Suprapubic skin (tissue), 4 donors: ENCODE data around the gene PXYLP1. TPM values are rescaled to one million over a fixed set of nuclear protein-coding genes. Genes with fewer than 3 reads are reported as not detected.
A peak's percentile ranks its signal among the peaks of the same experiment; 100 is the strongest.

Experiments
- DNase-seq, 2 donors: peaks; one replicate each; pipeline ENCODE4 v3.0.0-alpha.2; 2019; ENCODE audit warnings: low spot score in 2 of 2
- H3K27ac ChIP-seq: fragments of 200-600 bp; sonication (generic); one replicate; pipeline ENCODE4 v1.5.1; 2019
- H3K27me3 ChIP-seq: fragments of 200-600 bp; sonication (generic); one replicate; pipeline ENCODE4 v1.5.1; 2019
- H3K36me3 ChIP-seq: fragments of 200-600 bp; sonication (generic); one replicate; pipeline ENCODE4 v1.5.1; 2019
- H3K4me1 ChIP-seq: fragments of 200-600 bp; sonication (generic); one replicate; pipeline ENCODE4 v1.5.1; 2019
- H3K4me3 ChIP-seq: fragments of 200-600 bp; sonication (generic); one replicate; pipeline ENCODE4 v1.5.1; 2019; ENCODE audit warnings: mild to moderate bottlenecking
- H3K9me3 ChIP-seq: fragments of 200-600 bp; sonication (generic); one replicate; pipeline ENCODE4 v1.5.1; 2019
- CTCF ChIP-seq, 2 donors: fragments of 200-600 bp in 1 of 2; fragments of 450-650 bp in 1 of 2; sonication (generic) in 1 of 2; IDR thresholded peaks; one replicate each; pipeline ENCODE4 v1.5.1; 2016 to 2019; ENCODE audit warnings: antibody characterized with exemption in 2 of 2, mild to moderate bottlenecking in 1 of 2, moderate library complexity in 1 of 2
- EP300 ChIP-seq: sonication (generic); formaldehyde crosslinking; IDR thresholded peaks from one replicate; pipeline ENCODE4 v1.6.1; 2017; ENCODE audit warnings: antibody characterized with exemption
- POLR2A ChIP-seq, 2 donors: fragments of 450-650 bp; IDR thresholded peaks; one replicate each; pipeline ENCODE4 v1.6.1; 2017; ENCODE audit warnings: antibody characterized with exemption in 2 of 2, mild to moderate bottlenecking in 2 of 2, moderate library complexity in 2 of 2
- POLR2AphosphoS5 ChIP-seq, 3 donors: sonication (generic); formaldehyde crosslinking; IDR thresholded peaks; one replicate each; pipeline ENCODE4 v1.6.1; 2017; ENCODE audit warnings: antibody characterized with exemption in 3 of 3
- WGBS: methylation state at CpG from one replicate; pipeline ENCODE4 v1.1.5; 2018; 5-methylcytosine and 5-hydroxymethylcytosine counted together
- total RNA-seq, 4 donors: library from RNA; depleted of rRNA; stranded (reverse); fragments of >200 nt; gene quantifications; one replicate each; pipeline ENCODE4 v1.1.0, GENCODE V29; 2016

The PXYLP1 gene
- total RNA-seq, 4 donors from 2014 or later, result 6.7 to 11.8 (median 9.5) TPM

- H3K36me3 ChIP-seq, result no peaks in the 10 kb centered on the region
- no peak for TF ChIP-seq POLR2A (IDR thresholded peaks at IDR 0.05)
- no peak for TF ChIP-seq CTCF (IDR thresholded peaks at IDR 0.05)
- no peak for DNase-seq
Measured at GRCh38 chr3:141307351-141308059, 75.9 kb downstream of the PXYLP1 start.

DNA sequence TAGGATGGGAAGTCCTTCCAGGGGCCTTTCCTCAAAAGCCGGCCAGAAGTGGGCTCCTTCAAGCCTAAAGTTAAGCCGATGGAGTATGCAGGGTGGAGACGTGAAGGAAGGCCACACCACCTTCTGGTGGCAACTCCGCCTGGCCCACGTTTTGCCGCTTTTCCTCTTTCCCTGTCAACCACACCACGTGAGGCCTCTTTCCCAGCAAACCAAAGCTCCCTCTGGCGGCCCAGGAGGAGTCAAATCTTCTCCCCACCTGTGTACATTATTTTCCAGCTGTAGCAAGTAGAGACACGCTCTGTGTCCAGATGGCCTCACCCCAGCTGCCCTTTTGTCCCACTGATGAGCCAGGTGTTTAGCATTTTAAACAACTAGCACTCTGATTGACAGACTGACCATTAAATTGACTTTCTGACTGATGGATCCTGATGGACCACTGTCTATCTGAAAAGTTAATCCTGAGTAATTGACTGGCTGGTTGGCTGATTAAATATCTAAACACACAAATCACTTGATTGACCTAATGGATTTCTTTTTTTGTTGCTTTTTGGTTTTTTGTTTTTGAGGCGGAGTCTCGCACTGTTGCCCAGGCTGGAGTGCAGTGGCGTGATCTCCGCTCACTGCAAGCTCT, 77.1 kb downstream of the PXYLP1 start:
- WGBS, result 47% methylated on average over 13 of the region's 13 CpGs
- Histone ChIP-seq H3K27me3 (no peaks in the 10 kb centered on the region), H3K4me3 (no peak overlapping the region), H3K36me3 (no peaks in the 10 kb centered on the region), H3K4me1 (peaks cover 21% of the 10 kb centered on the region), H3K27ac (no peak overlapping the region), H3K9me3 (no peaks in the 10 kb centered on the region)
- DNase-seq, result no peak
- TF ChIP-seq CTCF (IDR thresholded peaks at IDR 0.05), result peak in 1 of 2 donors; percentile 36
- TF ChIP-seq EP300, result no peak

More at GRCh38 chr3:141307351-141308059, 75.9 kb downstream of the PXYLP1 start:
- Histone ChIP-seq H3K4me1 (peaks cover 30% of the 10 kb centered on the region), H3K9me3 (no peaks in the 10 kb centered on the region), H3K27me3 (no peaks in the 10 kb centered on the region), H3K4me3 (no peak overlapping the region), H3K27ac (no peak overlapping the region)
- WGBS, result 74% methylated on average over 16 of the region's 16 CpGs

- Histone ChIP-seq H3K36me3 (no peaks in the 10 kb centered on the region), H3K27ac (peak overlapping the region; percentile 67), H3K27me3 (no peaks in the 10 kb centered on the region), H3K4me1 (peaks cover 17% of the 10 kb centered on the region), H3K9me3 (no peaks in the 10 kb centered on the region), H3K4me3 (peak overlapping the region; percentile 59)
- no peak for DNase-seq
- WGBS, result 12% methylated on average over 13 of the region's 13 CpGs
- TF ChIP-seq EP300 (no peak), POLR2AphosphoS5 (IDR thresholded peaks at IDR 0.05) (no peak)
Measured at GRCh38 chr3:141311170-141311495, 79.5 kb downstream of the PXYLP1 start.

GRCh38 chr3:141311496-141312353, 80.1 kb downstream of the PXYLP1 start:
- no peaks in the 10 kb centered on the region for H3K27me3 ChIP-seq
- TF ChIP-seq CTCF (IDR thresholded peaks at IDR 0.05) (peak; percentile 74 to 76), POLR2A (IDR thresholded peaks at IDR 0.05) (peak in 1 of 2 donors; percentile 14), EP300 (no peak), POLR2AphosphoS5 (IDR thresholded peaks at IDR 0.05) (peak in 2 of 3 donors; percentile 37 to 56)
- peaks cover 17% of the 10 kb centered on the region for H3K4me1 ChIP-seq
- DNase-seq, result peak; percentile 99
- peak overlapping the region; percentile 59 for H3K4me3 ChIP-seq
- WGBS, result 9% methylated on average over 14 of the region's 43 CpGs
- H3K36me3 ChIP-seq, result no peaks in the 10 kb centered on the region
- no peaks in the 10 kb centered on the region for H3K9me3 ChIP-seq
- peak overlapping the region; percentile 67 for H3K27ac ChIP-seq

DNA sequence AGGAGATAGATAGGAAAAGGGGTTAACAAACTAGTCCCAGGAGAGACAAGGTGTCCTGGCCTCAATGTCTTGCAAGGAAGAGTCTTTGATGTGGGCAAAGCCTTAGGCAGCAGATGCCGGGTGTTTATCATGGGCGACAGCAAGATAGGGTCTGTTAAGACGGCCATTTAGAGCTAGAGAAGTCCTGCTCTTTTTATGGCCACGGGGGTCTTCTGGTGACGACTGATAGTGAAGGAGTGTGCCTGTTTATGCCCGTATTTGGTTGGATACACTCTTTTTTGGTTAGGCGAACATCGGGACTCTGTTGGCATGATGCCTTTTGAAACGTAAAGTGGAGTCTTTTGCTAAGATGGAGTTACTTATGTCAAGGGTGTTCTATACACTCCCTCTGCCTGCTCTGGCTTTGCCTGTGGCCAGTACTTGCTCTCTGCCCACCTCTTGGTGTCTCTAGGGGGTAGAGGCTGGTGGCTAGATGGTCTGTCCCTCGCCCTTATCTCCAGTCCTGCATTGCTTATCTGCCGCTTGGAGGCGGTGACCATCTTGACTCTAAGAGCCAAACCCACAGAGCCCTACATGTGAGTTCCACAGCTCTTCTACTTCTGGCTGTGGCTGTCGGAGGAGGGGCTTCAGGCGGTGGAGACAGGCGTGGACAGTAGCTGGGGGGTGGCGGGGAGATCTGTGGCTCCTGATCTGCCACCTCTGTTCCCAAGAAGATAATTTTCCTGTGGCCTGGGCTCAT, 80.9 kb downstream of the PXYLP1 start:
- H3K4me1 ChIP-seq, result peaks cover 17% of the 10 kb centered on the region
- 75% methylated on average over 15 of the region's 16 CpGs for WGBS
- DNase-seq, result no peak
- TF ChIP-seq POLR2AphosphoS5 (IDR thresholded peaks at IDR 0.05) (no peak), CTCF (IDR thresholded peaks at IDR 0.05) (no peak), EP300 (no peak), POLR2A (IDR thresholded peaks at IDR 0.05) (no peak)
- H3K9me3 ChIP-seq, result no peaks in the 10 kb centered on the region
- H3K4me3 ChIP-seq, result peak overlapping the region; percentile 59
- no peaks in the 10 kb centered on the region for H3K36me3 ChIP-seq
- H3K27ac ChIP-seq, result no peak overlapping the region
- no peaks in the 10 kb centered on the region for H3K27me3 ChIP-seq
